ENCODE results near the gene GRIA3. TPM values are rescaled to one million over a fixed set of nuclear protein-coding genes. Genes with fewer than 3 reads are reported as not detected.

Gene GRIA3
- total RNA-seq, 1 experiment from 2014 or later = not detected

- Mint-ChIP-seq H3K9me3 (ENCODE audit: unreplicated experiment) (peaks cover 6% of the 10 kb centered on the region), H3K27me3 (ENCODE audit: insufficient read depth, unreplicated experiment) (no peaks in the 10 kb centered on the region), H3K36me3 (ENCODE audit: insufficient read depth, unreplicated experiment) (peaks cover 7% of the 10 kb centered on the region), H3K4me3 (ENCODE audit: unreplicated experiment) (no peak overlapping the region), H3K4me1 (ENCODE audit: insufficient read depth, unreplicated experiment) (no peaks in the 10 kb centered on the region), H3K27ac (ENCODE audit: low read depth, unreplicated experiment) (no peak overlapping the region)
- intact Hi-C loops (cut with micrococcal nuclease) = no loop called here
- ChIA-PET POLR2A (no interaction called here), CTCF (no interaction called here)
- no peak for DNase-seq (ENCODE audit: unreplicated experiment)
- TF ChIP-seq CTCF (IDR thresholded peaks at IDR 0.05; ENCODE audit: unreplicated experiment) = no peak
- no TSS peak for BruUV-seq (replicated peaks)
Observed at GRCh38 chrX:123486297-123486696, 302.2 kb downstream of the GRIA3 start.

DNA sequence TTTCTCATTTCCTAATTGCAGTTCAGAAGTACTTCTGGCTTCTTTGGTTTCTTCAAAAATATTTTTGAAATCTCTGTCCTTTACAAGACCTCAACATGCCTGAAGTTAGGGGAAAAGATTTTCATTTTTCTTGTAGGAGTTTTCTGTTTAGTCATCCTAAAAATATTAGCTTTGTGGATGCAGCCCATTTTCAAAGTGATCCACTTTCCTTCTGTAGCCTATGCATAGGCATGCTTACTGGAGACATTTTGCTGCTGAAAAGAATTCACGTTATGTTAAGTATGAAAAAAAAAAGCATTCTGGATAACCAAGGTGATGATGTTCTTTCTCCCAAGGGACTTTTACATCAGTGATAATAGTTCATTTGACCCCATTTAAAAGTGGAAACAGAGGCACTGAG lies 303.2 kb downstream of the GRIA3 start:
- intact Hi-C loops (cut with micrococcal nuclease) = no loop called here
- DNase-seq (ENCODE audit: unreplicated experiment) = no peak
- CTCF ChIA-PET = interaction anchor here (0.7 kb wide), 1 partner anchor 680 kb away, joined by 4 read pairs; no protein-coding TSS in a partner anchor
- Mint-ChIP-seq H3K9me3 (ENCODE audit: unreplicated experiment) (peaks cover 7% of the 10 kb centered on the region), H3K4me1 (ENCODE audit: insufficient read depth, unreplicated experiment) (no peaks in the 10 kb centered on the region), H3K36me3 (ENCODE audit: insufficient read depth, unreplicated experiment) (peaks cover 2% of the 10 kb centered on the region), H3K4me3 (ENCODE audit: unreplicated experiment) (no peak overlapping the region), H3K27me3 (ENCODE audit: insufficient read depth, unreplicated experiment) (no peaks in the 10 kb centered on the region), H3K27ac (ENCODE audit: low read depth, unreplicated experiment) (no peak overlapping the region)
- TF ChIP-seq CTCF (IDR thresholded peaks at IDR 0.05; ENCODE audit: unreplicated experiment) = no peak
- no TSS peak for BruUV-seq (replicated peaks)
- POLR2A ChIA-PET = no interaction called here

DNA sequence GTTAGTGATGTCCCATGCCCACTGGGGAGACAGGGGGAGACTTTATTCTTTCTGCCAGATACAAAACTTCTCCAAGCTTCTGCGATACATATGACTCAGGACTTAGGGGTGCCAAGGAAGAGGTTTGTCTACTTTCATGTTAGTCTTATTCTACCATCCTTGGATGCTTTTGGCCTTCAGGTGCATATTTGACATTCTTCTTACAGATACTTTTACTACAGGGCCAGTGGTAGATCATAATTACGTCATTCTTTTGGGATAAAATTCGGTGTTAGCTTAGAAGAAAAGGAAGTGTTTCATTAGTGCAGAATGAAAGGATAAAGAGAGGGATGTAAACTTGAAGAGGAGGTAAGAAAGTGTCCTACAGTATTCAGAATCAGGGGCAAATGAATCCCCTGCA lies 303.6 kb downstream of the GRIA3 start:
- ChIA-PET CTCF (interaction anchor here (0.7 kb wide), 1 partner anchor 681 kb away, joined by 4 read pairs; no protein-coding TSS in a partner anchor), POLR2A (no interaction called here)
- Mint-ChIP-seq H3K4me1 (ENCODE audit: insufficient read depth, unreplicated experiment) (no peaks in the 10 kb centered on the region), H3K36me3 (ENCODE audit: insufficient read depth, unreplicated experiment) (no peaks in the 10 kb centered on the region), H3K27me3 (ENCODE audit: insufficient read depth, unreplicated experiment) (no peaks in the 10 kb centered on the region), H3K27ac (ENCODE audit: low read depth, unreplicated experiment) (no peak overlapping the region), H3K4me3 (ENCODE audit: unreplicated experiment) (no peak overlapping the region), H3K9me3 (ENCODE audit: unreplicated experiment) (peaks cover 7% of the 10 kb centered on the region)
- DNase-seq (ENCODE audit: unreplicated experiment) = no peak
- intact Hi-C loops (cut with micrococcal nuclease) = no loop called here
- TF ChIP-seq CTCF (IDR thresholded peaks at IDR 0.05; ENCODE audit: unreplicated experiment) = no peak
- no TSS peak for BruUV-seq (replicated peaks)

GRCh38 chrX:123489011-123489410 lies 304.9 kb downstream of the GRIA3 start:
- no TSS peak for BruUV-seq (replicated peaks)
- H3K27me3 Mint-ChIP-seq (ENCODE audit: insufficient read depth, unreplicated experiment) = no peaks in the 10 kb centered on the region
- CTCF ChIA-PET = no interaction called here
- peaks cover 7% of the 10 kb centered on the region for H3K9me3 Mint-ChIP-seq (ENCODE audit: unreplicated experiment)
- POLR2A ChIA-PET = no interaction called here
- H3K4me1 Mint-ChIP-seq (ENCODE audit: insufficient read depth, unreplicated experiment) = no peaks in the 10 kb centered on the region
- intact Hi-C loops (cut with micrococcal nuclease) = no loop called here
- no peak overlapping the region for H3K4me3 Mint-ChIP-seq (ENCODE audit: unreplicated experiment)
- no peak for DNase-seq (ENCODE audit: unreplicated experiment)
- no peak for TF ChIP-seq CTCF (IDR thresholded peaks at IDR 0.05; ENCODE audit: unreplicated experiment)
- H3K27ac Mint-ChIP-seq (ENCODE audit: low read depth, unreplicated experiment) = no peak overlapping the region
- H3K36me3 Mint-ChIP-seq (ENCODE audit: insufficient read depth, unreplicated experiment) = no peaks in the 10 kb centered on the region
